Right renal cortex interstitium (tissue), 3 donors: ENCODE results near the gene S100A12. TPM values are rescaled to one million over a fixed set of nuclear protein-coding genes. Genes with fewer than 3 reads are reported as not detected.
"Not testable (repeated sequence)": the region's sequence is repeated elsewhere in the genome, so short reads cannot be mapped to it uniquely, and the experiment has no call there.

Experiments used
- DNase-seq, 3 donors: peaks; one replicate each; pipeline ENCODE4 v3.0.0-alpha.2; 2013; ENCODE audit warnings: low read depth in 3 of 3, low spot score in 2 of 3
- polyA plus RNA-seq, 3 donors: library from polyadenylated mRNA; unstranded; fragments of 120-200 nt; gene quantifications; one replicate each; pipeline ENCODE4 v1.2.1, GENCODE V29; 2013; ENCODE audit not compliant: insufficient read length in 3 of 3

Gene S100A12
- polyA plus RNA-seq = 1 to 10 TPM in 2 of 3 donors, under 1 TPM in 1; 0.64 to 3.9 (median 1.8) TPM

- no peak for DNase-seq
Measured at GRCh38 chr1:153375511-153375910, at the start of gene S100A12. TSS of gene S100A12 (minus strand) at chr1:153375621. CDS start at chr1:153374592, 1,029 bp downstream.

- peak; percentile 65 to 76 (median 74) for DNase-seq
Measured at GRCh38 chr1:153422450-153423068, 47.1 kb upstream of the S100A12 start.

- no peak for DNase-seq
Measured at GRCh38 chr1:153420306-153420705, 44.9 kb upstream of the S100A12 start.

GRCh38 chr1:153419436-153419793, 44.0 kb upstream of the S100A12 start:
- not testable (repeated sequence) for DNase-seq

GRCh38 chr1:153418758-153419435, 43.5 kb upstream of the S100A12 start:
- not testable (repeated sequence) for DNase-seq

- DNase-seq = no peak
Measured at GRCh38 chr1:153417136-153417888, 41.9 kb upstream of the S100A12 start.

- no peak for DNase-seq
Measured at GRCh38 chr1:153415850-153416570, 40.6 kb upstream of the S100A12 start, which contains the start of gene S100A7A. TSS of gene S100A7A (plus strand) at chr1:153416520. CDS start at chr1:153418083, 1,563 bp downstream.

GRCh38 chr1:153413961-153414360, 38.5 kb upstream of the S100A12 start:
- DNase-seq = not testable (repeated sequence)

- not testable (repeated sequence) for DNase-seq
Measured at GRCh38 chr1:153407274-153407673, 31.9 kb upstream of the S100A12 start.

- not testable (repeated sequence) for DNase-seq
Measured at GRCh38 chr1:153405825-153406599, 30.6 kb upstream of the S100A12 start.

- DNase-seq = no peak
Measured at GRCh38 chr1:153404768-153405167, 29.3 kb upstream of the S100A12 start.

GRCh38 chr1:153404086-153404635, 28.7 kb upstream of the S100A12 start:
- no peak for DNase-seq

- DNase-seq = no peak
Measured at GRCh38 chr1:153403421-153404085, 28.1 kb upstream of the S100A12 start.

GRCh38 chr1:153402226-153402625, 26.8 kb upstream of the S100A12 start:
- no peak for DNase-seq

GRCh38 chr1:153401461-153401860, 26.0 kb upstream of the S100A12 start:
- DNase-seq = no peak

GRCh38 chr1:153400244-153400643, 24.8 kb upstream of the S100A12 start:
- DNase-seq = no peak

GRCh38 chr1:153399401-153400055, 24.1 kb upstream of the S100A12 start:
- no peak for DNase-seq

- DNase-seq = no peak
Measured at GRCh38 chr1:153397924-153398651, 22.7 kb upstream of the S100A12 start.
